HUDEP-2 (cell line): ENCODE measurements around the gene GALNT7.

Source experiments
- DNase-seq, 76 experiments: peaks; one replicate each; lab custom pipeline; 2025; ENCODE audit not compliant: unreplicated experiment in 76 of 76; lab: John Stamatoyannopoulos, UW

Gene GALNT7

DNA sequence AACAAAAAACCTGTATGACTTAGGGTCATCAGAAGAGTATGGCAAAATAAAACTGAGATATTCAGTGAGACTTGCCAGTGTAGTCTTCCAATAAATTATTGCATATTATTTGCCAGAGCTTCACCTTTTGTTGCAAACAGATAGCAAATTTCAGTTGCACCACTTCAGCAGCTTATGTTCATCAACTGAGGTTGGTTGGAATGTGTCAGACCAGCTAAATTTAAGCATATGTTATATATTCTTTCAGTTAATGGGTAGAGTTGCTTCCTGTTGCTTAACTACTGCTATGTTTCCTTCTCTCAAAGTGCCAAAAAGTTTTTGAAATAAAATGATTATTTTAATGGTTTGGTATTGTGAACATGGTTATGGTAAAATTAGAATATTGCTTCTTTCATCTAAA is 61.5 kb downstream of the GALNT7 start:
- DNase-seq = no peak

DNA sequence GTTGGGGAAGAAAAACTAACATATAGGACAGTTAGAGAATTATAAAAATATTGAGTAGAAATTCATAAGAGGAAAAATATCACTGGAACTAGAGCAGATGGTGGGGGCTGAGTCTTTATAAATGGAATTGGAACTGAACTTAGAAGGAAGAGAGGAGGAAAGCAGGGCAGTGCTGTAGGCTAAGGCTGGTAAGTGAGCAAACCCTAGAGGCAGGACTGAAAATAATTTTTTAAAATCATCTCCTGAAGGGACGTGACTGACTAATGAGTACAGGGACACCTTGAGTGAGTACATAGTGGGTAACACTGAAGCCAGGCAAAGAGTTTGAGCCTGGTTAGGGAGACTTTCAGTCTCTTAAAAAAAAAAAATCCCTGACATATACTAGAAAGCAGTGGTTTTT is 63.3 kb downstream of the GALNT7 start:
- DNase-seq = peak in 10 of 76 experiments; percentile 6 to 46 (median 12)

DNA sequence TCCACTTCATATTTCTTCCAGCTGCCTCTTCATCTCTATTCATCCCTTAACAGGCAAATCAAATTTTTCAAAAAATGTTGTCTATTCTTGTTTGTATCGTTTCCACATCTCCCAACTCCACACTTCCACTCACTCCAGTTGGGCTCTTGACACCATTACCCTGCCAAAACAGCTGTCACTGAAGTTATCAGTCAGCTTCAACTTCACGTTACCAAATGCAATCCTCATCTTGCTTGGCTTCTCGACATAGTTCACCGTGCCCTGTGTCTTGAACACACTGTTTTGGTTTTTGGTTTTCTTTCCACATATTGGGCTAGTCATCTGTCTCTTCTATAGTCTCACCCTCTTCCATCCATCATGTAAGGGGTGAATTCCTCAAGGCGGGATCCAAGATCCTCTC is 65.2 kb downstream of the GALNT7 start:
- DNase-seq = no peak

DNA sequence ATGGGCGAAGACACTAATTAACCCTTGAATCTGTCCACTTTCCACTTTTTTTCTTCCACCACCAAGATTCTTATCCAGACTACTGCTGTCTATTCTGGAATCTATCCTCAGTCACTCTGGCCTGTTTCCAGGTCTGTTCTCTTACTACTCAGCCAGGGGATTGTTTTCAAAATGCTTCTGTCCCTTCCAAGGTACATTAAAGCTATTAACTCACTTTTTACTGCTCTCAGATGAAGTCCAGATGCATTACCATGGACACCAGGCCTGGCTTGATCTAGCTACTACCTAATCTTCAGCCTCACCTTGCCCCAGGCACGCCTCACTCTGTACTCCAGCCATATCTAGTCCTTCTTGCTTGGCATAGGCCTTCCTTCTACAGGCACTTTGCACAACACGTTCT is 66.4 kb downstream of the GALNT7 start:
- no peak for DNase-seq

DNA sequence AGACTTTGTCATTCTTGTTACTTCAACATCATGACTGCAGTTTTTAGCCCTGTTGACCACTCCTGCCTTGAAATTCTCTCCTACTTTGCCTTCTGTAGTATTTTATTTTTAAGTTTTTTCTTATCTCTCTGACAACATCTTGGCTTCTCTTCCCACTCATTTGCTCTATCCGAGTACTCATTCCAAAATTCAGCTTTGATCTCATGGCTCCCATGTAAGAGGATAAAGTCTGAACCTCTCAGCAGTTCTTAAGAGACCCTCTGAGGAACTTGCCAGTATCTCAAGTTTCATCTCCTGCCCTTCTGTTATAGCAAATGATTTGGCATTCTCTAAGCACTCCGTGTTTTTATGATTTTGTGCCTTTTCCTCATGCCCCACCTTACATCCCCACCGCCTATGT is 67.7 kb downstream of the GALNT7 start:
- DNase-seq = no peak

DNA sequence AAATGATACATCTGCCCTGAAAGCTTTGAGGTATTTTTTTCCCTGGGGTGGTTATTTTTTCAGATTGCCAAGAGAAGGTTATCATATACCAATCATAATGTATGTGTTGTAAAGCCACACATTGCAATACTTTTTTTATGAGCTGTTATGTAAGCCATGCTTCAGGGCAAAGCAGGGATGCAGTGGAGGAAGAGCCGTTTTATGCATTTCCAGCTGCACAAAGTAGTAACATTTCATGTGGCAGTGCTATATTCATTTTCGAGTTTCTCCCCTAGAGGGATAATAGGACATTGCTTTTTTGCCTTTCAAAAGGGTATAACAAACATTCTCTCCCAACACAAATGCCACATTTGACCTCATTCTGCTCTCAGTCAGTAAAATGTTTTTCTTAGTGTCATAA is 68.5 kb downstream of the GALNT7 start:
- no peak for DNase-seq

DNA sequence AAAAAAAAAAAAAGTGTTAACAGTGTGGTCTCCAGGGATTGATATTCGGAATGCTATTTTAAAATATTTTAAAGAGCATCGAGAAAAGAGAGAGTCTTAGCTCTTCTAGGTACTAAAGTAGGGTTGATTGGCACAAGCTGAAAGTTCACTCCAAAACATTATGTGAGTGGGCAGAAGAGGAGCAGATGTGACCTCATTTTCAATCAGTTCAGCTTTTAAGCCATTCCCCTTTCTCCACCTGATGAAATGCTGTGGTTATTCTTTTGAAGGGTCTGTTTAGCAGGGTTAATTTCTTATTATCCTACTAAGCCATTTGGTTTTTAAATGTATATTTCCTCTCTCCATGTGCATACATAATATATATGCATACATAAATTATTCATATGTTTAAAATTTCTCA is 69.2 kb downstream of the GALNT7 start:
- DNase-seq = no peak

DNA sequence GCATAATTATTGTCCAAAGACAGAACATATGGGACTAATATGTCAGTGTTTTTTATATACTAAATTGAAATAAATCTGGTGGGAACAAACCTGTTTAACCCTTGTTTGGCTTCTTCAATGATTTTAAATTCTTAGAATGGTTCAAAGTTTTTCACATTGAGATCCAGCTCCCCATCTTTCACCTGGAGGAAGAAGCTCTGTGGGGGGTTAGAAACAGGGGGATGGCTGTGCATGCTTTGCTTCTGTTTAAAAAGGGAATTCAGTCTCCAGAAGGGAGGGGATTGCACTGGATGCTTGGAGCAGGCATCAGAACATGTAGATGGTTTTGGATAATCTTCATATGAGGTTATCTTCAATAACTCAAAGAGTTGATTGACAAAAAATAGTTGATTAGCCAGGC is 72.1 kb downstream of the GALNT7 start:
- no peak for DNase-seq

DNA sequence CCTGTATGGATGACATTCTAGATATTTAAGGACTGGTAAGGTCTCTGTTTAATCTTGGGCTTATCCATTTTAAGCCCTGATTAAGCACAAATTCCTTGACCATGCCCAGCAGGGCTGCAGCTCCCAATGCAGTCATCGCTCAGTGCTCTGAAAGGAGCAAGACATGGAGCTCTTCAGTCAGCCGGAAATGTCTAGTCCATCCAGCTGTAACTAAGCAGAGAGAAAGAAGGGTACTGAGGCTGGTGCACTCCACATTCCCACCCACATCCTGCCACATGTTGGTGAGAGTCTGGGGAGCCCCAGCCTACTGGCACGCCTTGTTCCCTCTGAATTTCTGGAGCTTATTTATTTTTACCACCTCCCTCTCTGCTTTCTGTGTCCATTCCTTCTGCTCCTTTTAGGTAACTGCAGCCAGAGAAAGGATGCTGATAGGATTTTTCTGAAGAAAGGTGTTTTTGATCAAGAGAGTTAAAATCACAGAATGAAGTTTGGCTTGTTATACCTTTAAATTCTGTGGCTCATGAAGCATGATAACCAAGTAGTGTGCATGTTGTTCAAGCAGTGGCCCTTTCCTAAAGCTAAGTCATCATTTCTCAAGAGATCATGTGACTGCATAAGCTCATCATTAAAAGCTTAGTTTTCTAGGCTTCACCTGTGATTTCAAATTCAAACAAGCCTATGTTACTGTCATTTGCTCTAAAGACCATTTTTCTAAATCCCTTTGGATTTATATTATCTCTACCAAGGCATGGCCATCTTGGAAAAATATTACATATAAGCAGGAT is 74.0 kb downstream of the GALNT7 start:
- DNase-seq = no peak

DNA sequence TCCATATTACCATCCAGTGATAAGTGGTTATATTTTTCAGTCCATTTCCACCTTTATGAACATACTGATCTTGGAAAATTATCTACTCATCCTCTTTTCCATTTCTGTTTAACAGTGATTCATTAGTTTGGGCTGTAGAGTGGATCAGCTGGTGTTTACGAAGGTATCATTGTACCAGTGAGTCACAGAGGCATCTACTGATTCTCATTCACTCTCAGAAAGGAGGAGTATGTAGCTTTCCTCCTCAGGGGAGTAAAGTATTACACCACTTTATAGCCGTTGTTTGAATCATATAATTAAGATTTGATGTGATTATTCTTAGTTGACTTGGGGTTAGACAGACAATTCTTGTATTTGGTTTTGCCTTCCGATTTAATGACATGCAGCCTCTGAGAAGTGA is 74.7 kb downstream of the GALNT7 start:
- no peak for DNase-seq

DNA sequence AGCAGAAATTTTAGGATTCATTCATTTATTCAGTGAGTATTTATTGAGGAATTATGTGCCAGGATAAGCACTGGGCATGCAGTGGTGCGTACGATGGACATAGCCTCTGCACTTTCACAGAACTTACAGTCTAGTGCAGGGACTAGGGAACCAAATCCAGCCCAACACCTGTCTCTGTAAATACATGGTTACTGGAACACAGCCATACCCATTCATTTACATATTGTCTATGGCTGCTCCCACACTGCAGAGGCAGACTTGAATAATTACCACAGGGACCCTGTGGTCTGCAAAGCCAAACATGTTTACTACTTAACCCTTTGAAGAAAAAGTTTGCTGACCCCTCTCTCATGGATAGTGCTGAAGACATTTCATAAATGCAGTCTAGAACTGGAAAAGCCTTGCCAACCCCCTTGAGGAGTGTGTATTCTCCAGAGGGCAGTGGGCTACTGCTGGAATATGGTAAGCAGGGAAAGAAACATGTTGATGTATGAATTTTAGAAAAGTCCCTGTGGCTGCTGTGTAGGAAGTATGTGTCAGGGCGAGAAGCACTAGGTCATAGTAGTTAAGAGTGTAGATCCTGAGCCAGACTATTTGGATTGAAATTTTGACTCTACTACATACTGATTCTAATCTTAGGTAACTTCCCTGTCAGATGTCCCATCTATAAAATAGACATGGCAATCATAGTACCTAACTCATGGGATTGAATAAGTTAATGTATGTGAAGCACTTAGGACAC is 75.5 kb downstream of the GALNT7 start:
- peak in 1 of 76 experiments; percentile 1 for DNase-seq

DNA sequence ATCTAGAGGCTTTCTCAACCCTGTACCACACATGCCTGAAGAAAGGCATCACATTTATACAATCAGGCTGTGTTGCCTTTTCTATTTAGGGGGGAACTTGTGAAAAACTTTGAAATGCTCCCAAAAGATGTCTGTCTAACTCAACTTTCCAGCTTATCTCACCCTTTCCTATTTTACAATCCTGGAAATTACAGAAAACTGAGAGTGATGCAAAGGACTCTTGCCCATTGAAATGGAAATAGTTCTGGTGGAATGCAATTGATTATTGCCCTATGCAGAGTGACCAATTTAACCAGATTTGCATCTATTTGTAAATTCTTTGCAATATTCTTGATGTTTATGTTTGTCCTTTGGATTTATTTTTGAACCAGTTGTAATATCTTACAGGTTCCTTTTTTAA is 77.3 kb downstream of the GALNT7 start:
- DNase-seq = no peak

DNA sequence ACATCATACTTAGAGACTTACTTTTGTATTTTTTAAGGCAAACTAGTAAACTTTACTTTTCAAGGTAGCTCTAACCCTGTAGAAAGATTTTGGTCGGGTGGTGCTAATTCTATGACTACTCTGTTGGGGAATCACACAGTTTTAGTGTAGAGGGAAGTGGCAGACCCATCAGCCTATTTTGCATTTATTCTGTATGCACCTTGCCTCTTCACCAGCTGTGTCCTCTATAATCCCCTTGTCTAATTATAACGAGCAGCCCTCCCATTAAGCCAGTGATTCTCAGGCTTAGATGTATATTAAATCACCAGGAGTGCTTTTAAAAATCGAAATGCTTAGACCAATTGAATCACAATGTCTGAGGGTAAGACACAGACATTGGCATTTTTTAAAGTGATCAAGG is 78.1 kb downstream of the GALNT7 start:
- DNase-seq = no peak

DNA sequence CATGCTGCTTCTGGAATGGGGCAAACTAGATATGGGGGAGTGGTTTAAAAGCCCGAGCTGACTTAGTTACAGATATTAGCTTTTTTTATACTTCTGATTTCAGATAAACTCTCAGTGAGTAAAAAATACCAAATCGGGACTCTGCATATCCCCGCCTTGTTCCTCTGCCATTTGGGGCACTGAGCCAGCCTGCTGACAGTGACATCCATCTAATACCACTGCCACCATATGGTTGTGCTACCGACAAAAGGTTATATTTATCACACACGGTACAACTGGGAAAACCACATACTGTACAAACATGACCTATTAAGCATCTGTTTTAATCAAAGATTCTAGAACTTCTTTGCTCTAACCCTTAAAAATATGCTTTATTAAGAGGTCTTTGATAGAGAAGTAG is 78.7 kb downstream of the GALNT7 start:
- no peak for DNase-seq

DNA sequence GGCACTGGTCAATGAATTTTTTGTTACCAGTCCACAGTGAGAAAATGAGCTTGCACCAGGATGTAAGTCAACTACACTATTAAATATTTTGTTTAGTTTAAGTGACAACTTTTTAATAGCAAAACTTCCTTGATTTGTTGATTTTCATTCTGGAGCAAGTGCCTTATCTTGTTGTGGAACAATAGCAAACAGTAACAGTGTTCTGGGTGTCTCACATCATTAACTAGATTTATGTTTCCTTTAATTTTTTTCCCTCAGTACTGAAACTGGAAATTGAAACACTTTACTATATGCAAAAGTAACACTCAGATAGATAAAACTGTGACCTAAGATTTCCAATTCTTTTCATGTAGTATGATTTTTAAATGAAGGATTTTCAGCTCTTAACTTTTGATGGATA is 80.1 kb downstream of the GALNT7 start:
- DNase-seq = no peak

DNA sequence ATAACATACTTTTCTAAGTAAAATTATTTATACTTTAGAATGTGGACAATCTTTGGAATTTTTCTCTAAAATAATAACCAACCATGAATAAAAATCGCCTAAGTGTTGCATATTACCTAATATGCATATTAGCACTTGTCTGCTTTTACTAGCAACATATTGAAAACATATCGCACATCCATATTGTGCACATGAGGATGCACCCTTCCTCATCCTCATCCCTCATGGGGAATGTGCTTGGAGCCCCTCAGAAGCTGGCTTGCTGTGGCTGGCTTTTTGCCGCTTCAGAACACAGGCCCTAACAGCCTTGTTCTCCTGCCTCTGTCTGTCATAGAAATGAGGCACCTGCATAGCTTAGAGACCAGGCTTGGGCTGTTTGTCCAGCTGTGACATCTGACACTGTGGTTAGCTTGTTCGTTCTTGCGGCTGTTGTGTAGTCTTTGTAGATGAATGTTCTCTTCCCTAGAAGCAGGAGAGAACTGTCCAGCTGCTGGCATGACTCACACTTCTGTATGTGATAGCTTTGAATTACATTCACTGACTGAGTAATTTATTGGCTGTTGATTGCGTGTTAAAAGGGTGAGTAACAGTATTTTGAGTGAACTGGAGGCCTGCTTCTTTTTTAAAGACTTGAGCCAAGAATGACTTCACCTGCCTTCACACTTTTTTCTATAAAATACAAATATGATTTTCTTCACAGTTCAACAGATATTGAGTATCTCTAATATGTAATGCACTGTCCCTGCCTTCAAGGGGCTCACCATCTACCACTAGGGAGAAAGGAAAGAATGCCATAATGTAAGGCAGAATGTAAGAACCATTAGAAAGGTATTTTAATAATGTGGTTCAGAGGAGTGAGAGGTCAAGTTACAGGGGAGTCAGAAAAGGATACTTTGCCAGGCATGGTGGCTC is 83.7 kb downstream of the GALNT7 start:
- peak in 4 of 76 experiments; percentile 1 to 22 (median 10) for DNase-seq

DNA sequence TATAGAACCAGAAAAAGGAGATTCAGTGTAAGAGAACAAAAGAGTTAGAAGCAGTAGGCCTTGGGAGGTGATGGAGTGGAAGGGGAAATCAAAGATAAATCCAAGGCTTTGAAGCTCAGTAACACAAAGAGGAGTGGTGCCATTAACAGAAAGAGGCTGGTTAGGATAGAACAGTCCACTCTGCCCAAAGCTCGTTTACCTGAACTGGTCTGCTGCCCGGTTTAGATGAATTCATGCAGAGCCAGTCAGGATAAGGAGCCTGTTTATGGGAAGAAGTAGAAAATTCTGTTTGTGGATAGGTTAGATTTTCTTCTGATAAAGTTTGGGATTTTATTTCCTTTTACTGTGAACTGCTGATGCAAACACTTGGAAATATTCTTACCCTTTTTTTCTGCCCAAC is 85.0 kb downstream of the GALNT7 start:
- no peak for DNase-seq

DNA sequence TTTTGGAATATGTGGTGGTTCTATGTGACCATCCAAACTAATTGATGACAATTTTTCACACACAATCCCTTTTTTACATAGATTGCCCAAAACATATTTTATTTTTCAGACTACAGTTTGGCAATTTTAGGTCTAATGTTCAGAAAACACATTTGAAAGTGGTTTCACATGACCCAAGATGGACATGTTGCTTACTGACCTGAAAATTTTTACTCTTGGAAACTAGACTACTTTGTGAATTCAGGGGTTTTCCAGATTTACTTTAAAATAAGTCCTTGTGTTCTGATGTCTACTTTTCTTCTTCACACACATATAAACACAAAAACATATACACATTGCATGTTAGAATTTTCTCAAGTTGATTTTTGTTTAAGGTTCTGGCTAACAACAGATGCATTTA is 86.0 kb downstream of the GALNT7 start:
- no peak for DNase-seq

DNA sequence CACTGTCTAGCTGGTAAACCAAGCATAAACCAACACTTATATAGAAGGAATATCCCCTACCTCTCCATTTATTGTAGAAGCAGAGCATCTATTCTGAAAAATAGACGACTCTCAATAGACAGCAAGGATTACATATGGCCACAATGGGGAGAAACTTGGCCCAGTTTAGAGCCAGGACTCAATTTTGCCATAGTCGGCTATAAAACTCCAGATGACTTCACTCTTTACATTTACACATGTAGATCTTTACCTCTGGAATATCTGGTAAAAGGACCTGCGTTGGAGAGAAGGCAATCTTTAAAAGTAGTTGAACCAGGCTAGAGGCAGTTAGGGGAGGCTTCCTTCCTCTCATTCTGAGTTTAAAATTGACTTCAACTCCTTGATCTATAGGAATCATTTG is 88.2 kb downstream of the GALNT7 start:
- DNase-seq = no peak

DNA sequence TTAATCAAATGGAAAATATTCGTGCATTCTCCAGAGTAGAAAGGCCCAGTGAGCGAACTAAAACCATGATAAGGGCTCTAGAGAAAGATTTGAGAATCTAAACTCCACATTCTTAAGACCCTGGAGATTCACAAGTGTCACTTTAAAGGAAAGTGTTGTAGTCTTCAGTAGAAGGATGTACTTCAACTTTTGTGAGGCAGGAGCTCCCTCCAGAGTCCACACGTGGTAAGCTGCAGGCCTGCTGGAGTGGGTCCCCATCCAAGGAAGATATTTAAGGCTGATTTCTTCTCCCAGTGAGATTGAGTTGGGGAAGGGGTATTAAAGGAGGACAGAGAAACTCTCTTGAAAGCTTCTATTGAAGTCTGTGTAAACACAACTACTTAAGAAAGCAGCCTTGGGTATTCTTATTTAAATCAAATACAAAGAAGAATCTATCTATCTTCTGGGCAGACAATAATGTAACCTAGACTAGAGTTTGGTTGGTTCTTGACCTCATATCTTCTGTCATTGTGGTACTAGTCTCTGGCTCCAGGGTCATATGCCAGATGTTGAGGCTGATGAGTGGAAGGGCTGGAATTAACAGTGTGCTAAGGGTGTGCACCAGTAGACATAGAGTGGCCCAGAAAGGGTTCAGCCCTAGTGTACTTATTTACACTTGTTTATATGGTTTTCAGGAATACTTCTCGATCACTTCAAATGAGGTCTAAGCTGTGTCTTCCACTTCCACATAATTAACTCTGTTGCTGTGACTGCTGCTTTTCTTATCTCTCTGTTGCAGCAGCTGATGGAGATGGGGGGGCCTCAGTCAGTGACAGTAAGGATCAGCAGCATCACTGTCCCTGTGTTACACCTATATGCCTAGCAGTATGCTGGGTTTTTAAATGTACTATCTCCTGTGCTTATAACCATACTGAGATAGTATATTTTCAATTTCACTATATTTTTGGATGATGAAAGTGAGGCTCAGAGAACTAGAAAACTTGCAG is 89.4 kb downstream of the GALNT7 start:
- DNase-seq = peak in 59 of 76 experiments; percentile 2 to 70 (median 32)
